SK-N-SH treated with all-trans-retinoic acid at 6 μM for 48 hours (cell line): Measurements from ENCODE around the gene KLHDC10.

Source experiments
- ATAC-seq: fragments of 200-7000 bp; cut with Tn5 transposase; 3 replicates; pipeline ENCODE4 v1.9.1; 2020; ENCODE audit warnings: mild to moderate bottlenecking, moderate library complexity
- BACH2 ChIP-seq: fragments of 250-450 bp; sonication (Bioruptor Pico); IDR thresholded peaks from 2 replicates; pipeline ENCODE4 v1.9.0; 2021; ENCODE audit warnings: mild to moderate bottlenecking, borderline replicate concordance
- CSDC2 ChIP-seq: fragments of 250-450 bp; sonication (Bioruptor Pico); IDR thresholded peaks from 2 replicates; pipeline ENCODE4 v1.5.0; 2020; ENCODE audit warnings: mild to moderate bottlenecking, moderate library complexity
- CSRNP3 ChIP-seq: fragments of 250-450 bp; sonication (Bioruptor Pico); IDR thresholded peaks from 2 replicates; pipeline ENCODE4 v1.5.1; 2021; ENCODE audit warnings: mild to moderate bottlenecking, moderate library complexity
- ESRRG ChIP-seq: fragments of 250-450 bp; sonication (Bioruptor Pico); IDR thresholded peaks from 2 replicates; pipeline ENCODE4 v1.6.1; 2021; ENCODE audit warnings: mild to moderate bottlenecking
- GLIS3 ChIP-seq: fragments of 250-450 bp; sonication (Bioruptor Pico); IDR thresholded peaks from 2 replicates; pipeline ENCODE4 v1.5.0; 2020; ENCODE audit warnings: mild to moderate bottlenecking, moderate library complexity
- ISL1 ChIP-seq: fragments of 250-450 bp; sonication (Bioruptor Pico); IDR thresholded peaks from 2 replicates; pipeline ENCODE4 v2.1.2; 2022; ENCODE audit warnings: mild to moderate bottlenecking, moderate library complexity
- OSR1 ChIP-seq: fragments of 250-450 bp; sonication (Bioruptor Pico); IDR thresholded peaks from 2 replicates; pipeline ENCODE4 v1.8.0; 2022; ENCODE audit warnings: moderate library complexity, mild to moderate bottlenecking, inconsistent platforms
- POU6F1 ChIP-seq: fragments of 250-450 bp; sonication (Bioruptor Pico); IDR thresholded peaks from 2 replicates; pipeline ENCODE4 v1.8.0; 2021; ENCODE audit warnings: low read depth, mild to moderate bottlenecking, moderate library complexity, borderline replicate concordance
- PPARA ChIP-seq: fragments of 250-450 bp; sonication (Bioruptor Pico); IDR thresholded peaks from 2 replicates; pipeline ENCODE4 v1.5.0; 2020; ENCODE audit warnings: mild to moderate bottlenecking, borderline replicate concordance
- RARB ChIP-seq: fragments of 250-450 bp; sonication (Bioruptor Pico); IDR thresholded peaks from 2 replicates; pipeline ENCODE4 v1.8.0; 2021; ENCODE audit warnings: mild to moderate bottlenecking, moderate library complexity
- SNAI2 ChIP-seq: fragments of 250-450 bp; sonication (Bioruptor Pico); IDR thresholded peaks from 2 replicates; pipeline ENCODE4 v1.5.0; 2020; ENCODE audit warnings: mild to moderate bottlenecking, moderate library complexity
- TCF4 ChIP-seq: fragments of 250-450 bp; sonication (Bioruptor Pico); IDR thresholded peaks from 2 replicates; pipeline ENCODE4 v1.8.0; 2021; ENCODE audit warnings: mild to moderate bottlenecking, moderate library complexity, borderline replicate concordance
- TSHZ2 ChIP-seq: fragments of 250-450 bp; sonication (Bioruptor Pico); IDR thresholded peaks from 2 replicates; pipeline ENCODE4 v1.5.0; 2020; ENCODE audit warnings: mild to moderate bottlenecking, moderate library complexity
- ZC3H10 ChIP-seq: fragments of 250-450 bp; sonication (Bioruptor Pico); IDR thresholded peaks from 2 replicates; pipeline ENCODE4 v1.5.1; 2021; ENCODE audit warnings: mild to moderate bottlenecking, moderate library complexity
- ZFP3 ChIP-seq: fragments of 250-450 bp; sonication (Bioruptor Pico); IDR thresholded peaks from 2 replicates; pipeline ENCODE4 v1.5.0; 2020; ENCODE audit warnings: mild to moderate bottlenecking, moderate library complexity
- ZFP30 ChIP-seq: fragments of 450-650 bp; formaldehyde crosslinking; IDR thresholded peaks from 2 replicates; pipeline ENCODE4 v1.5.0; 2022; ENCODE audit warnings: mild to moderate bottlenecking, moderate library complexity
- ZNF565 ChIP-seq: fragments of 450-650 bp; formaldehyde crosslinking; conservative IDR thresholded peaks from 2 replicates; pipeline ENCODE4 v1.5.0; 2020; ENCODE audit warnings: low read depth, mild to moderate bottlenecking, moderate library complexity
- ZNF70 ChIP-seq: fragments of 450-650 bp; formaldehyde crosslinking; IDR thresholded peaks from 2 replicates; pipeline ENCODE4 v1.5.0; 2020; ENCODE audit warnings: mild to moderate bottlenecking, moderate library complexity
- ZNF8 ChIP-seq: fragments of 450-650 bp; formaldehyde crosslinking; IDR thresholded peaks from 2 replicates; pipeline ENCODE4 v1.5.0; 2020; ENCODE audit warnings: mild to moderate bottlenecking, moderate library complexity
- TF ChIP-seq, protein P1 (sequence below): fragments of 250-450 bp; sonication (Bioruptor Pico); IDR thresholded peaks from 2 replicates; pipeline ENCODE4 v1.8.0; 2020; ENCODE audit warnings: mild to moderate bottlenecking, moderate library complexity, borderline replicate concordance
- TF ChIP-seq, protein P2 (sequence below): fragments of 250-450 bp; sonication (Bioruptor Pico); IDR thresholded peaks from 2 replicates; pipeline ENCODE4 v1.5.1; 2020; ENCODE audit warnings: low read depth, mild to moderate bottlenecking, moderate library complexity

Gene KLHDC10

GRCh38 chr7:130150587-130150986 lies 80.3 kb downstream of the KLHDC10 start (continued):
- no peak for TF ChIP-seq TSHZ2
- TF ChIP-seq ESRRG (CRISPR knock-in tag): no peak
- no peak for TF ChIP-seq POU6F1 (CRISPR knock-in tag)
- no peak for TF ChIP-seq ZNF565 (CRISPR knock-in tag)
- no peak for TF ChIP-seq BACH2 (CRISPR knock-in tag)
- TF ChIP-seq ZC3H10 (CRISPR knock-in tag): no peak
- no peak for TF ChIP-seq ZFP30
- no peak for TF ChIP-seq ZNF8 (CRISPR knock-in tag)
- no peak for TF ChIP-seq TCF4 (CRISPR knock-in tag)
- no peak for TF ChIP-seq RARB (CRISPR knock-in tag)
- no peak for TF ChIP-seq ZNF70 (CRISPR knock-in tag)
- TF ChIP-seq, all 23 proteins: peak for 0

DNA sequence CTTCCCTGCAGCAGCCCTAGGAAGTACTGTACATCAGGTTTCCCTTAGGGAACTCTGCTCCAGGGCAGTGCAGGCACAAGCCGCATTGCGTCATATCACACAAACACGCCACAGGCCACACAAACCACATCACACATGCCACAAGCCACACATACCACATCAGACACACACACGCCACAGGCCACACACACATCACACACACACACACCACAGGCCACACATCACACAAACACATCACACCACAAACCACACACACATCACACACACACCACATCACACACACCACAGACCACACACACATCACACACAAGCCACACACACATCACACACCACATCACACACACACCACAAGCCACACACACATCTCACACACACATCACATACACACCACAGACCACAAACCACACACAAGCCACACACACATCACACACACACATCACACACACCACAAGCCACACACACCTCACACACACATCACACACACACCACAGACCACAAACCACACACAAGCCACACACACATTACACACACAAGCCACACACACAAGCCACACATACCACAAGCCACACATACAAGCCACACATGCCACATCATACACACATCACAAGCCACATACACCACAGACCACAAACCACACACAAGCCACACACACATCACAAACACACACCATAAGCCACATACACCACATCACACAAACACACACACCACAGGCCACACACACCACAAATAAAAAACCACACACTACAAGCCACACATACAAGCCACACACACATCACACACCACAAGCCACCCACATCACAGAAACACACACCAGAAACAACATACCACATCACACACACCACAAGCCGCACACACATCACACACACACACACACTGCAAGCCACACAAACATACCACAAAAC lies 81.5 kb downstream of the KLHDC10 start:
- no peak for ATAC-seq
- TF ChIP-seq ZC3H10 (CRISPR knock-in tag): no peak
- no peak for TF ChIP-seq ZFP3 (CRISPR knock-in tag)
- no peak for TF ChIP-seq PPARA (CRISPR knock-in tag)
- TF ChIP-seq RARB (CRISPR knock-in tag): no peak
- no peak for TF ChIP-seq GLIS3 (CRISPR knock-in tag)
- TF ChIP-seq ZNF8 (CRISPR knock-in tag): no peak
- TF ChIP-seq CSDC2 (CRISPR knock-in tag): no peak
- TF ChIP-seq TCF4 (CRISPR knock-in tag): no peak
- TF ChIP-seq SNAI2 (CRISPR knock-in tag): no peak
- TF ChIP-seq ZNF565 (CRISPR knock-in tag): no peak

DNA sequence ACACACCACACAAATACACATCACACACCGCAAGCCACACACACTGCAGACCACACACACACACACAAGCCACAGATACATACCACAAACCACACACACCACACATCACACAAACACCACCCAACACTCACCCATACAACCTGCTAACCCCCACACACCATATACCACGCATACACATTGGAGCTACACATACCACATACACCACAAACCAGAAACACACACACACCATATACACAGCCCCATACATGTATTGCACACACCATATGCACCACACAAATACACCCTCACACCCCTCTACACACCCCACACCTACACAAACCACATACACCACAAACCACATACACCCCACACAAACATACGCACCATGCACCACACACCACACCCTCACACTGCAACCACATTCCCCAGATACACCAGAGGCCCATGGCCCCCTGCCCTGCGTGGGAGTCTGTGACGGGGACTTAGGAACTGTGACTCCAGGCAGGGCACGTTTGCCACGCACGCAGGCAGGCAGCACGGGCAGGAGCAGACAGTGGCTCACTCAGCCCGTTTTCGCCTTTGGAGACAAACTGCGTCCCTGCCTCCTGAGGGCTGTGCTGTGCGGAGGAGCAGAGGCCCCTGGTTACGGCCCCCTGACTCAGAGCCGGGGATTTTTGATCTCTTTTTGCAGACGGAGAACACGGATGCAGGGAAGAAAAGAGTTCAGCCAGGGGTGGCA lies 82.3 kb downstream of the KLHDC10 start:
- ATAC-seq: no peak
- TF ChIP-seq, protein P1, sequence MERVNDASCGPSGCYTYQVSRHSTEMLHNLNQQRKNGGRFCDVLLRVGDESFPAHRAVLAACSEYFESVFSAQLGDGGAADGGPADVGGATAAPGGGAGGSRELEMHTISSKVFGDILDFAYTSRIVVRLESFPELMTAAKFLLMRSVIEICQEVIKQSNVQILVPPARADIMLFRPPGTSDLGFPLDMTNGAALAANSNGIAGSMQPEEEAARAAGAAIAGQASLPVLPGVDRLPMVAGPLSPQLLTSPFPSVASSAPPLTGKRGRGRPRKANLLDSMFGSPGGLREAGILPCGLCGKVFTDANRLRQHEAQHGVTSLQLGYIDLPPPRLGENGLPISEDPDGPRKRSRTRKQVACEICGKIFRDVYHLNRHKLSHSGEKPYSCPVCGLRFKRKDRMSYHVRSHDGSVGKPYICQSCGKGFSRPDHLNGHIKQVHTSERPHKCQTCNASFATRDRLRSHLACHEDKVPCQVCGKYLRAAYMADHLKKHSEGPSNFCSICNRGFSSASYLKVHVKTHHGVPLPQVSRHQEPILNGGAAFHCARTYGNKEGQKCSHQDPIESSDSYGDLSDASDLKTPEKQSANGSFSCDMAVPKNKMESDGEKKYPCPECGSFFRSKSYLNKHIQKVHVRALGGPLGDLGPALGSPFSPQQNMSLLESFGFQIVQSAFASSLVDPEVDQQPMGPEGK (CRISPR knock-in tag): no peak
- TF ChIP-seq SNAI2 (CRISPR knock-in tag): no peak
- TF ChIP-seq CSRNP3: no peak
- no peak for TF ChIP-seq ZFP30
- no peak for TF ChIP-seq OSR1 (CRISPR knock-in tag)
- no peak for TF ChIP-seq ZNF70 (CRISPR knock-in tag)
- no peak for TF ChIP-seq POU6F1 (CRISPR knock-in tag)
- no peak for TF ChIP-seq ZNF565 (CRISPR knock-in tag)
- no peak for TF ChIP-seq PPARA (CRISPR knock-in tag)
- TF ChIP-seq, protein P2, sequence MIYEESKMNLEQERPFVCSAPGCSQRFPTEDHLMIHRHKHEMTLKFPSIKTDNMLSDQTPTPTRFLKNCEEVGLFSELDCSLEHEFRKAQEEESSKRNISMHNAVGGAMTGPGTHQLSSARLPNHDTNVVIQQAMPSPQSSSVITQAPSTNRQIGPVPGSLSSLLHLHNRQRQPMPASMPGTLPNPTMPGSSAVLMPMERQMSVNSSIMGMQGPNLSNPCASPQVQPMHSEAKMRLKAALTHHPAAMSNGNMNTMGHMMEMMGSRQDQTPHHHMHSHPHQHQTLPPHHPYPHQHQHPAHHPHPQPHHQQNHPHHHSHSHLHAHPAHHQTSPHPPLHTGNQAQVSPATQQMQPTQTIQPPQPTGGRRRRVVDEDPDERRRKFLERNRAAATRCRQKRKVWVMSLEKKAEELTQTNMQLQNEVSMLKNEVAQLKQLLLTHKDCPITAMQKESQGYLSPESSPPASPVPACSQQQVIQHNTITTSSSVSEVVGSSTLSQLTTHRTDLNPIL (CRISPR knock-in tag): no peak
- no peak for TF ChIP-seq TSHZ2
- TF ChIP-seq BACH2 (CRISPR knock-in tag): no peak
- TF ChIP-seq ISL1: no peak
- TF ChIP-seq ESRRG (CRISPR knock-in tag): no peak
